HG03439 (cell line): ENCODE data around the gene SYNJ1.
"Not testable (repeated sequence)": the region's sequence is repeated elsewhere in the genome, so short reads cannot be mapped to it uniquely, and the experiment has no call there.

Source experiments
- ATAC-seq: cut with Tn5 transposase; IDR thresholded peaks from one replicate; pipeline ENCODE4 v1.9.1; 2021; ENCODE audit warnings: mild to moderate bottlenecking, moderate library complexity; ENCODE audit not compliant: unreplicated experiment

SYNJ1 gene

GRCh38 chr21:32626621-32627196 lies 101.1 kb downstream of the SYNJ1 start:
- no peak for ATAC-seq

GRCh38 chr21:32618218-32618617 lies 109.6 kb downstream of the SYNJ1 start:
- not testable (repeated sequence) for ATAC-seq

GRCh38 chr21:32613436-32614043 lies 114.3 kb downstream of the SYNJ1 start:
- ATAC-seq, result no peak

GRCh38 chr21:32612999-32613337 lies 114.8 kb downstream of the SYNJ1 start:
- ATAC-seq, result no peak

GRCh38 chr21:32612075-32612998 lies 115.5 kb downstream of the SYNJ1 start, which contains the start of gene CFAP298:
TSS of gene CFAP298 (minus strand) at chr21:32612377. CDS start at chr21:32612243, 134 bp downstream.
- ATAC-seq, result peak; percentile 97

GRCh38 chr21:32611471-32611997 lies 116.3 kb downstream of the SYNJ1 start:
- ATAC-seq, result peak; percentile 9

- not testable (repeated sequence) for ATAC-seq
These were observed 116.9 kb downstream of the SYNJ1 start for GRCh38 chr21:32610940-32611339.

GRCh38 chr21:32608851-32609250 lies 119.0 kb downstream of the SYNJ1 start:
- ATAC-seq, result no peak

- no peak for ATAC-seq
These were observed 122.3 kb downstream of the SYNJ1 start for GRCh38 chr21:32605469-32605868.

GRCh38 chr21:32604464-32604863 lies 123.3 kb downstream of the SYNJ1 start:
- ATAC-seq, result no peak

- no peak for ATAC-seq
These were observed 124.7 kb downstream of the SYNJ1 start for GRCh38 chr21:32603131-32603530.

GRCh38 chr21:32602099-32602498 lies 125.7 kb downstream of the SYNJ1 start:
- no peak for ATAC-seq

GRCh38 chr21:32599526-32599925 lies 128.3 kb downstream of the SYNJ1 start:
- ATAC-seq, result no peak

GRCh38 chr21:32599091-32599490 lies 128.7 kb downstream of the SYNJ1 start:
- ATAC-seq, result no peak

GRCh38 chr21:32597205-32597604 lies 130.6 kb downstream of the SYNJ1 start:
- no peak for ATAC-seq

GRCh38 chr21:32595431-32595830 lies 132.4 kb downstream of the SYNJ1 start:
- ATAC-seq, result no peak

- no peak for ATAC-seq
These were observed 134.1 kb downstream of the SYNJ1 start for GRCh38 chr21:32593690-32594089.

- ATAC-seq, result no peak
These were observed 134.8 kb downstream of the SYNJ1 start for GRCh38 chr21:32592929-32593502.

- no peak for ATAC-seq
These were observed 137.7 kb downstream of the SYNJ1 start for GRCh38 chr21:32590130-32590529.

- no peak for ATAC-seq
These were observed 140.2 kb downstream of the SYNJ1 start for GRCh38 chr21:32587651-32588050.

GRCh38 chr21:32587120-32587519 lies 140.7 kb downstream of the SYNJ1 start:
- no peak for ATAC-seq
